Pericardium fibroblast (primary cell): ENCODE measurements around the gene NDUFA6. TPM values are rescaled to one million over a fixed set of nuclear protein-coding genes. Genes with fewer than 3 reads are reported as not detected.

Experiments used
- total RNA-seq: library from RNA; depleted of rRNA; stranded (reverse); fragments of >200 nt; gene quantifications from 2 replicates; pipeline ENCODE4 v1.2.3, GENCODE V29; 2015

NDUFA6 gene
- total RNA-seq = 38.6 and 61.8 TPM in 2 replicates

GRCh38 chr22:42090596-42091454 is at the start of gene NDUFA6:
Gene NDUFA6, minus strand, starts transcription at chr22:42090772. Its CDS starts 28 bp downstream, at chr22:42090744.

DNA sequence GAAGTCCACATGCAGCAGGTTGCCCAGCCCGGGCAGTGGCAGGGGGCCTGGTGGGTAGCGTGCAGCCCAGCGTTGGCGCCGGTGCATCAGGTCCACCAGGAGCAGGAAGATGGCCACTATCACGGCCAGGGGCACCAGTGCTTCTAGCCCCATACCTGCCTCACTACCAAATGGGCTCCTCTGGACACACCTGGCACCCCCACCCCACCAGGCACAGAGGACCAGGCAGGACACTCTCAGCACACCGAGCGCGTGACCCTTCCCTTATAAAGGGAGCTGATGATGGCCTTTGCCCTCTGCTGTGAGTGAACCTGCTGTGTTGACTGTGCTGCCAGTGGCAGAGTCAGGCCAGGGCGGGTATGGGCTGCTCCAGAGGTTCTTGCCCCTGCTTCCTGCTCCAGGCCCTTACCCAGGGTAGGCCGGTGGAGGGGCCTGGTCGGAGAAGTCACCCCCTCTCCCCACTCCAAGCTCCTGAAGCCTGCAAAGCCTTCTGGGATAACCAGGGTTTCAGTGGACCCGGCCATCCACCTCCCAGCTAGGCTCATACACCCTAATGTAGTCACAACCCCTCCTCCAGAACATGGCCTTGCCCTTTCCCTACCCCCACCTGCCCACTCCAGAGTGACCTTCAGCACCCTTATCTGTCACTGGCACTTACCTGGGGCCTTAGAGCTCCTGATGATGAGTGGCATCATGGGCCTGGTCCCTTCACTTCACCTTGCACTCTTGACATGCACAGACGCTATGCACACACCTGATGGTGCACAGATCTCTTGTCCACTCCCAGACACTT is 40.3 kb upstream of the NDUFA6 start, which contains the start of gene CYP2D6:
Gene CYP2D6, minus strand, starts transcription at position 172 of the 793 bp plus-strand sequence. Its CDS starts 19 bp downstream, at position 153.

GRCh38 chr22:42079319-42080251 is 11.0 kb downstream of the NDUFA6 start, which contains the start of gene SMDT1:
Gene SMDT1, plus strand, starts transcription at chr22:42079700. Its CDS starts 69 bp downstream, at chr22:42079769.

DNA sequence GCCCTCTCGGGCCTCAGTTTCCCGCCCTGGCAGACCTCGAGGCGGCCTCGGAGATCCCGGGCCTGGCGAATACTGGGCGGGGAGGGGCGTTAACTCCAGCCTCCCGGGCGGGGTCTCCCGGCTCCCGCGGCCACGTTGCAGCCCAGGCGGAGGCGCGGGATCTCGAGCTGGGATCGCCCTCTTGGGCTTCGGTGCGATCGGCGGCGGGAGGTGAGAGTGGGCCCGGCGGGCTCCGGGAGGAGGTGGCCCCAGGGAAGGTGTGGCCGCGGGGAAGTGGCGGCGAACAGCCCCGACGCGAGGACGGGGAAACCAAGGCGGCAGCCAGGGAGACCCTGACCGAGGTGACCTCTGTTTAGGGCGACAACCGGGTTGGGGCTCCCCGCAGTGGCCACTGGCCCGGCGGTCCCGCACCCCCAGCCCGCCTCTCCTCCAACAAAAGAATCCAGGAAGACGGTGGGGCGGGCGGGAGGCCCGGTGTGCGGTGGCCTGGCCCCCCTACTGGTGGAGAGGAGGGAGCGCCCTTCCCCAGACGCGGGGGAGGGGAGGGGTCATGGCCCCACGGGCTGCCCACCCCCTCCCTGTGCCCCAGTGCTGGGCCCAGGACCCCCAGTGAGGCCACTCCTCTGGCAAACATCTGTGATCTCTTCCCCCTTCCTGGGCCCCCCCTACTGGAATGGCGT is 16.3 kb downstream of the NDUFA6 start, which contains the start of gene PHETA2:
Gene PHETA2, plus strand, starts transcription at position 117 of the 680 bp plus-strand sequence. CDS start 3,046 bp downstream, outside the sequence.

GRCh38 chr22:42070517-42071422 is 19.8 kb downstream of the NDUFA6 start, which contains the start of gene NAGA:
Gene NAGA, minus strand, starts transcription at chr22:42070812. Its CDS starts 515 bp downstream, at chr22:42070297.

Other genes with a start within 250 kb of the NDUFA6 start
- gene SHISA8, start 175.7 kb downstream of the NDUFA6 start, total RNA-seq = not detected in 2 replicates
- gene TNFRSF13C, start 164.0 kb downstream of the NDUFA6 start, total RNA-seq = not detected in 2 replicates
- gene CENPM, start 143.6 kb downstream of the NDUFA6 start, total RNA-seq = 1.2 and 2.6 TPM in 2 replicates
- gene SEPTIN3, start 121.3 kb downstream of the NDUFA6 start, total RNA-seq = 0.35 TPM in 1 of 2 replicates, not detected in the other
- not detected in 2 replicates for gene WBP2NL, start 92.0 kb downstream of the NDUFA6 start, total RNA-seq
- 16.1 and 31.2 TPM in 2 replicates for gene NAGA, start 20.0 kb downstream of the NDUFA6 start, total RNA-seq
- 14.6 and 25.0 TPM in 2 replicates for gene PHETA2, start 16.5 kb downstream of the NDUFA6 start, total RNA-seq
- 2.6 and 3.5 TPM in 2 replicates for gene SMDT1, start 11.1 kb downstream of the NDUFA6 start, total RNA-seq
- gene CYP2D6, start 40.0 kb upstream of the NDUFA6 start, total RNA-seq = 2.3 TPM in 1 of 2 replicates, not detected in the other
- gene TCF20, start 179.9 kb upstream of the NDUFA6 start, total RNA-seq = 15.0 and 15.3 TPM in 2 replicates